HG03460 (cell line): ENCODE results near the gene DEPDC5.
"Not testable (repeated sequence)": the region's sequence is repeated elsewhere in the genome, so short reads cannot be mapped to it uniquely, and the experiment has no call there.

ENCODE experiments used
- ATAC-seq: cut with Tn5 transposase; IDR thresholded peaks from one replicate; pipeline ENCODE4 v1.9.1; 2021; ENCODE audit not compliant: unreplicated experiment

DEPDC5 gene

DNA sequence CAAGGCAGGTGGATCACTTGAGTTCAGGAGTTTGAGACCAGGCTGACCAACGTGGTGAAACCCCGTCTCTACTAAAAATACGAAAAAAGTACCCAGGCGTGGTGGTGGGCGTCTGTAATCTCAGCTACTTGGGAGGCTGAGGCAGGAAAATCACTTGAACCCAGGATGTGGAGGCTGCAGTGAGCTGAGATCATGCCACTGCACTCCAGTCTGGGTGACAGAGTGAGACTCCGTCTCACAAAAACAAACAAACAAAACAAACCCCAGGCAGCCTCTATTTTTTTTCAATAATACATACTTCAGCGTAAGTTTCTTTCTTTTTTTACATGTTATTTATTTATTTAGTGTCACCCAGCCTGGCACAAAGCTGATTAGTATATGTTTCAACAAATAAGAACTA lies 60.1 kb downstream of the DEPDC5 start:
- not testable (repeated sequence) for ATAC-seq

DNA sequence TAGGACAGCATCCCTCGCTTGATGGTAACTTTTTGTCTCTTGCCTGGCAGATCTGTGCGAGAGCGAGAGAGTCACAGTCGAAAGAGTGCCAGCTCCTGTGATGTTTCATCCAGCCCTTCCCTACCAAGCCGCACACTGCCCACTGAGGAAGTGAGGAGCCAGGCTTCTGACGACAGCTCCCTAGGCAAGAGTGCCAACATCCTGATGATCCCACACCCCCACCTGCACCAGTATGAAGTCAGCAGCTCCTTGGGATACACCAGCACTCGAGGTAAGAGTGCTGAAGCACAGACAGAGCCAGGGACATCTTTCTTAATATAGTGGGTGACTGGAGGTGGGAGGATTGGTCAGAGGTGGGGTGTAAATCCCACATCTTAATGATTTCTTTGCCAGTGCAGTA lies 61.1 kb downstream of the DEPDC5 start:
- ATAC-seq = no peak

DNA sequence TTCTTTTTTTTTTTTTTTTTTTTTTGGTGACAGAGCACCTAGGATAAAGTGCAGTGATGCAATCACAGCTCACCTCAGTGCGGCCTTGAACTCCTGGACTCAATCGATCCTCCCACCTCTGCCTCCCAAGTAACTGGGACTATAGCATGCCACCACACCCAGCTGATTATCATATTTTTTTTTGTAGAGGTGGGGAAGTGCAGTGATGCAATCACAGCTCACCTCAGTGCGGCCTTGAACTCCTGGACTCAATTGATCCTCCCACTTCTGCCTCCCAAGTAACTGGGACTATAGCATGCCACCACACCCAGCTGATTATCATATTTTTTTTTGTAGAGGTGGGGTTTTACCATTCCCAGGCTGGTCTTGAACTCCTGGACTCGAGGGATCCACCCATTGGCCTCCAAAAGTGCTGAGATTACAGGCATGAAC lies 61.6 kb downstream of the DEPDC5 start:
- ATAC-seq = not testable (repeated sequence)

GRCh38 chr22:31816750-31817149 lies 62.9 kb downstream of the DEPDC5 start:
- ATAC-seq = no peak

DNA sequence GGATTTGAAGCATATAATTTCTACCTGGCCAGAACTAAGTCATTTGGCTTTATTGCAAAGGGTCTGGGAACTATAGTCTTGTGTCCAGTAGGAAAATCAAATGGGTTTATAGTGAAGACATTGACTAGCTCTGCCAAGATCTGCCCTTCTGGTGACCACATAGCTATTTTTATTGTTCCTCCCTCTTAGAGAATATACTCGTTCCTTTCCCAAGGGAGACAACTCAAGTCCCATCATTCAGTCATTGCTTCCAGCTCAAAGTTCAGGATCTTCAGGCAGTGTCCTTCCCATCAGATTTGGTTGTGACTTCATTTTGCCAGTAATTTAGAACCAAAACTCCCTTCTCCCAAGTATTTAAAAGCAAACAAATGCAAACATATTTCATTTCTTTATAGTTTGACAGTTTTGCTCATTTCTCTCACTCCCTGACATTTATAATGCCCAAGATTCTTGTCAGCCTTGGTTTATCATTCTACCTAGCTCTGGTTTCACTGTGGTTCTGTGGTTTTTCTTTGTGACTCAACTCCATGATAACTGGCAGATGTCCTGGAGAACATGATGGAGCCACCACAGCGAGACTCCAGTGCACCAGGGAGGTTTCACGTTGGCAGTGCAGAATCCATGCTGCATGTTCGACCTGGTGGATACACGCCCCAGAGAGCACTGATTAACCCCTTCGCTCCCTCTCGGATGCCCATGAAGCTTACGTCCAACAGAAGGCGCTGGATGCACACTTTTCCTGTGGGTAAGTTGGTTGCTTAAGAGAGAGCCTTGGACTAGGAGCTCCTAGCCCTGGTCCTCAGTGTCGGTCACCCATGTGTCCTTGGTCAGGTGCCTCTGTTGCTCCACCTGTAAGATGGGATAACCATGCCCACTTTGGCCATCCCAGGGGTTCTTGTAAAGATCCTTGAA lies 64.9 kb downstream of the DEPDC5 start:
- ATAC-seq = no peak

- no peak for ATAC-seq
Measured at GRCh38 chr22:31820655-31821054, 66.8 kb downstream of the DEPDC5 start.

GRCh38 chr22:31821572-31821971 lies 67.8 kb downstream of the DEPDC5 start:
- ATAC-seq = no peak

GRCh38 chr22:31822523-31822922 lies 68.7 kb downstream of the DEPDC5 start:
- no peak for ATAC-seq

GRCh38 chr22:31825513-31825912 lies 71.7 kb downstream of the DEPDC5 start:
- no peak for ATAC-seq

DNA sequence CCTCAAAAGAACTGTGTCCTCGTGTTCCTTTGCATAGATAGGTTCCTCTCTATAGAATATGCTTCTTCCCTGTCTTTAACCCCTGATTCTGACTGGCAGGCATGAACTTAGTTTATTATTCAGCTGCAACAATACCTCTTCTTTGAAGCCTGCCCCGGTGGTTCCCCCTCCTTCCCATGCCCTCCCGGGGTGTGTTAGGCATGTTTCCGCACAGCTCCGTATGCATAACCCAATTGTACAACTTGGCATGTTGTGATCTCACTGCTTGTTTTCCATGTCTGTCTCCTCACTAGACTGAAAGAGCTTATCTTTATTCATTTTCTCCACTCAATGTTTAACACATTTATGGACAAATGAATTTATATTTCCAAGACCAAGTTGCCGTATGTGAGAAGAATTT lies 72.6 kb downstream of the DEPDC5 start:
- ATAC-seq = no peak

GRCh38 chr22:31828739-31829138 lies 74.9 kb downstream of the DEPDC5 start:
- ATAC-seq = no peak

DNA sequence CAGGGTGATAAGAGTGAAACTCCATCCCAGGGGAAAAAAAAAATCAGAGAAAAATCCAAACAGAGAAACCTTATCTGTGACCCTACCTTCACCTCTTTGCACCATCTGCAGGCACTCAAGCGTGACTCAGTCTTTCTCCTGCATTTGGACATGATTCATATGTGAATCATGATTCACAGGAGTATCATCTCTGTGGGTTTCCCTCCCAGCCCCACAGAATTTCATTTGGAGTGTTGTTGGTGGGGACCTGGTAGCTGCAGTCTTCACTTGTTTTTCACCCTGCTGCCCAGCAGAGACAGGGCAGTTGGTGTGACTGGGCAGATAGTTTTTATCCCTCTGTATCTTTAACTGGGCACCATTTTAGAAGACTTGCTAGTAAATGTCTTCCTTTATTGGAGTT lies 75.7 kb downstream of the DEPDC5 start:
- ATAC-seq = no peak

GRCh38 chr22:31830721-31831070 lies 76.9 kb downstream of the DEPDC5 start:
- no peak for ATAC-seq

DNA sequence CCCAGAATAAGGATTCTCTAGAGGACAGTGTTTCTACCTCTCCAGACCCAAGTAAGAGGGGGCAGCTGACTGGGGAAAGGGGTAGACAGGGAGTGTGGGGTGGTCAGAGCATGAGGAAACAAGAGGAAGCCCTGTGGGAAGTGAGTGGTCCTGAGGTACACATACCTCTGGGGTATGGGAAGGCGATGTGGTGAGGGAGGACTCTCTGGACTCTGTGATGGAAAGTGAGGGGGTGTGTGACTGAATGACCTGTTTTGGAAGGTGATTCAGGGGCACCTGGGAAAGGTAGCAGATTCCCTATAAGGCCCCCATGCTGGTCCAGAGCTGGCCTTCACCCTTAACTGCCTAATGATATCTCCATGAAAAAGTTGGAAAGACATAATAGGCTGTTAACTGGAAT lies 80.1 kb downstream of the DEPDC5 start:
- ATAC-seq = no peak

- ATAC-seq = no peak
Measured at GRCh38 chr22:31836010-31836409, 82.2 kb downstream of the DEPDC5 start.

DNA sequence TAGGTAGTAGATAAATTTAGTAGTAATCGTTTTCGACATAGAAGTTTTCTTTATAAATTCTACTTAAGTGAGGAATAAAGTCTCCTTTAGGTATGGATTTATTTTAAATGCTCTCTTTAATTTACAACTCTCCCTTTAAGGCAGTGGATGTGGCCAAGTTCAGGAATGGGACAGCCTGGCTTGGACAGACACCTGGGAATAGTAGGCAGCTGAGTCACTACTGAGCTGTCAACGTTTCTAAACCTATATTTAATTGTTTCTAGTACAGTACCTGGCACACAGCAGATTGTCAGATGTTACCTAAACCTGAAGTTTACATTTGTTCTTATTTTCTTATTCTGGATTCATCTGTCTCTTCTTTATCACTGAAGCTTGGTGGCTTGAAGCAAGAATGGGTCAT lies 85.1 kb downstream of the DEPDC5 start:
- no peak for ATAC-seq

DNA sequence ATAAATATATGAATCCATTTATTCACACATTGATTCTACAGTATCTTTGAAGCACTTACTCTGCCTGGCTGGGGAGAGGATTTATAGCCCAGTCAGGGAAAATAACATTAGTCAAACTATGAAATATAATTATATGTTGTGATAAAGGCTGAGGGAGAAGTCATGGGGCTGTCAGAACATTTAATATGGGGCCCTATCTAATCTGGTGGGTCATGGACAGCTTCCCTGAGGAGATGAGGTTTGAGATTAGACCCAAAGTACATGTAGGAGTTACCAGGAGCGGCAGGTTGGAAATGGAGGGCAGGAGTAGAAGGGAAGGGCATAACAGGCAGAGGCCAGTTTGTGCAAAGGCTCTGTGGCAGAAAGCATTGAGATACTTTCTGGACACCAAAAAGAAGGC lies 86.2 kb downstream of the DEPDC5 start:
- ATAC-seq = no peak

DNA sequence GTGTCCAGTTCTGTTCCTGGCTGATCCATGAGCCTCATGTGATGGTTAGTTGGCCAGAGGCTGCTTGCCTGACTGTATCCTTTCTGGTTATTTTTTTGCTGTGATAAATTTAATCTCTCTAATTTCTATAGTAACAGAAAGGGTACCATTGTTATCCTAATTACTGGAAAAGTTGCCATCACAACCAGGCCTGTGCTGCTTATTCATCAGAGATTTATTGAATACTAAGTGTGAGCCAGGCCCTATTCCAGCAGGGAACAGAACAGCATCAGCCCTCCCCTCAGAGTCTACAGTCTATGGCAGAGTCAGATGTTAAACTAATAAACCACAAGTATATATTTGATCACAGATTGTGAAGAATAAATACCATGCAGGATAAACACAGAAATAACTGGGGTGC lies 86.8 kb downstream of the DEPDC5 start:
- no peak for ATAC-seq

GRCh38 chr22:31841078-31841827 lies 87.4 kb downstream of the DEPDC5 start:
- no peak for ATAC-seq

- ATAC-seq = no peak
Measured at GRCh38 chr22:31843526-31843925, 89.7 kb downstream of the DEPDC5 start.

- no peak for ATAC-seq
Measured at GRCh38 chr22:31844941-31845340, 91.1 kb downstream of the DEPDC5 start.
